Measurements from ENCODE around the gene SPRN.

- no peak for TF ChIP-seq CTCF (IDR thresholded peaks at IDR 0.05; ENCODE audit: insufficient read depth, low read length, poor library complexity, severe bottlenecking)
- no peak for TF ChIP-seq EZH2phosphoT487 (conservative IDR thresholded peaks at IDR 0.05; ENCODE audit: low read length)
Observed at GRCh38 chr10:133397938-133398337, 26.5 kb downstream of the SPRN start.

All from SU-DHL-6 (cell line).